NK-92 treated with Interleukin-12 subunit alpha and Interleukin-12 subunit beta, amount 100 ng/mL, for 24 hours (cell line): ENCODE data around the gene LDLRAD4.

Experiments used
- DNase-seq: peaks from one replicate; lab custom pipeline; 2025; lab: John Stamatoyannopoulos, UW

The LDLRAD4 gene

DNA sequence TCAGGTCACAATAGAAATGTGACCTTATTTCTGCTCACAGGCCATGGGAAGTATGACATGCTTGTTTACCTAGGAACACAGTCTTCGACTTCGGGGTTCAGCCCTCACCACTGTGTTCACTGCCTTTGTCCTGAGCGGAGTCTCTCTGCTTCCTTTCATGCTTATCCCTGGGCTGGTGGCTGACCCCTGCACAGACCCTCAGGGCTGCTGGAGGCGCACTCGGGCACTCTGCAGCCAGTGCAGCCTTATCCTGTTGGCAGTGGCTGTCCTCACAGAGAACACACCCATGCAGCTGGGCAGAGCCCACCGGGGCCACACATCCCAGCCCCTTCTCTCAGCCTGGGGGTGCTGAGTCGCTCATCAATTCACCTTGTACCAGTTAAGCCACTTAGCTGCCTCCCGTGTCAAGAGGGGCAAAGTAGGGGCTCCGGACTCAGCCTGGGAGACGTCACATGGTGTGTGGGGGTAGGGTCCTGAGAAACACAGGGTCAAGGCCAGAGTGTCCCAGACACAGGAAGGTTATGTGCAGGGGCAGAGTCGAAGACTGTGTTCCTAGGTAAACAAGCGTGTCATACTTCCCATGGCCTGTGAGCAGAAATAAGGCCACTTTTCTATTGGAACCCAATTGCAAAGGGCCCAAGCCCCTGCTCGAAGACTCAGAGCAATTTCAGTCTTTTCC, 400.3 kb downstream of the LDLRAD4 start:
- DNase-seq: no peak

DNA sequence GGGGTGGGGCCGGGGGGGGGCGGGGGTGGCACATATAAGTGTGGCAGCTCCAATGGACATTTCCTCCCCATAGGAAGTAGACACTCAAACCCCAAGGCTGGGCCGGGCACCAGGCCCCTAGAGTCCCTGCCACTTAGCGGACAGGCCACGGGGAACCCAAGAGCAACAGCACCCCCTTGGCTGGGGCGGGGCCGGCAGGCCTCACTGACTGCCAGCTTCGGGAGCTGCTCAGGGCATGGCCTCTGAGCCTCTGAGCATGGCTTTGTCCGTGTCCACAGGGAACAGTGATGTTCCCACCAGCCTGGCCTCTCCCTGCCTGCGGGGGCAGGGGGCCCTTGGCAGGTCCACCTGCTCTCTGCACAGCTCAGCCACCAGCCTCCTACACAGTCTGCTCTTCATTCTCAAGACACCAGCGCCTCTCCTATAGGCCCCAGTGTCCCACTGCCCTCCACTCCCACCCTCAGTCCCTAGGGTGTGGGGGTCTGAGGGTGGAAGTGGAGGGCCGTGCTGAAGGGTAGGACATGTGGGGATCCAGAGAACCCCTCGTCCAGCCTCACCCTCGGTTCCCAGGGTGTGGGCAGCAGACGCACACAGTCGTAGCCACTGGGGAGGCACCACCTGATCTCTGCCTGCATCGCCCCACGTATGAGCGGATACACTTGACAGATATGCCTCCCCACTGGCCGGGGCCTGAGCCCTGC, 401.1 kb downstream of the LDLRAD4 start:
- no peak for DNase-seq

DNA sequence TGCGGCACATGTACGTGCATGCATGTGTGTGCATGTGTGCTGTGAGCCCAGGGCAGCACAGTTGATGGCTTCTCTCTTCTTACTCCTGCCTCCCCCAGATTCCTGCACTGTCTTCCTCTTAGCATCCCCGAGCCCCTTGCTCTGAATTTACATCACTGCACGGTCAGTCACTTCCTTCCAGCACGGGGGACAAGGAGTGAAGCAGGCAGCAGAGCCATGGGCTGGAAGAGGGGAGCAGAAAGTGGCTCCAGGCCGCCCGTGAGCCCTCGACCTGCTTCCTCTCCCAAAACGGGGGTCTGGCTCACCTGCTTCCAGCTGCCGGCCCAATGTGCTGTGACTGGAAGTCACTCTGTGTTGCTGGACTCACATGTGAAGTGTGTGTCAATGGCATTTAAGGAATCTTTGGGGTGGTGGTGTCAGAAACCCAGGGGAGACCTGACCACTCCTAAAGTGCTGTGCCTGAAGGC, 401.7 kb downstream of the LDLRAD4 start:
- DNase-seq: no peak

DNA sequence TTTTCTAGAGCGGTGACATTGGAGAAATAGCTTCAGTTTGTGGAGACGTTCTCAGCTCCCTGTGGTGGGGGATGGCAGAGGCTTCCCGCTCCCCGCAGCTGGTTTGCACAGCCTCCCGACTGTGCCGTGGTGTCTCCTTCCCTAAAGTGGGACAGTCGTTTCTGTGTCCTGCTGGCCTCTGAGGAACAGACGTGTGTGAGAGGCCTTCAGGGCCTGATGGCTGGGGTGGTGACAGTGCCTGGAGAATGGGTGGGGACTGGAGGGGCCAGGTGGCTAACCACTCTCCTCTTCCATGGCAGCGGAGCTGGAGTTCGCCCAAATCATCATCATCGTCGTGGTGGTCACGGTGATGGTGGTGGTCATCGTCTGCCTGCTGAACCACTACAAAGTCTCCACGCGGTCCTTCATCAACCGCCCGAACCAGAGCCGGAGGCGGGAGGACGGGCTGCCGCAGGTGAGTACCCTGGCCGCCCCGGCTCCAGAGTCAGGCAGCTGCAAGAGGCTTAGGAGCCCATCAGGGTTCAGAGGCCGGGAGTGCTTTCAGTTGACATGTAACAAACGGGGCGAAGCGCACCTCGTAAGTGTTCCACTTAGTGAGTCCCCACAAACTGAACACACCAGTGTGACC, 402.4 kb downstream of the LDLRAD4 start:
- DNase-seq: no peak

GRCh38 chr18:13621446-13621849, 402.9 kb downstream of the LDLRAD4 start:
- DNase-seq: no peak

DNA sequence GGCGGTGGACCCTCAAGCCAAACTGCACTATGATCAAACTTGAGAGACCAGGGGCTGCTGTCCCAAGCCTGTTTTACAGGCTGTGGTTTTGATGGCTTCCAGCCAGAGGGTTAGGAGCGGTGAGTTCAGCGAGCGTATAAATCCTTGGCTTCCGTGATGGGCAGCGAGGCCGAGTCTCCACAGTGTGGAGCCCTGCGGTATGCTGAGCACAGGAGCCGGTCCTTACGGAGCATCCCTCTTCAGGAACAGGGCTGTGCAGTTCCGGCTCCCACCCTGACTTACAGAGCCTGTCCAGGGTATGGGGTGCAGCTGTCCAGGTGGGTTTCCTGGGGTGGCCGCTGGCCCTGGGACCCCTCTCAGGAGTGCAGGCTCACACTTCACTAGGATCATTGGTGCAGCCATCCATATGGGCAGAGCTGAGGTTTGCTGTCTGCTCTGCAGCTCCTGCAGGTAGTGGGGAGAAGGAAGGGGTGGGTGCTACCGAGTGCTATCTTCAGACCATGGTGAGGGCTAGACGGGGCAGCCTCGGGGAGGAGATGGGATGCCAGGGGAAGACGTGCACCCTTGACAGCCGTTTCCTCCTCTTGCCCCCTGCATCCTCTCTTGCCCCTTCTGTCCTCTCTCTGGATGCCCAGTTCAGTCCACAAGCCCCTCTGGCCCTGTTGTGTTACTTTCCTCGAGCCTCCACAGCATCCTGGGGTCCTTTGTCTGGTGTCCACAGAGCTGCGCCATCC, 403.5 kb downstream of the LDLRAD4 start:
- no peak for DNase-seq

DNA sequence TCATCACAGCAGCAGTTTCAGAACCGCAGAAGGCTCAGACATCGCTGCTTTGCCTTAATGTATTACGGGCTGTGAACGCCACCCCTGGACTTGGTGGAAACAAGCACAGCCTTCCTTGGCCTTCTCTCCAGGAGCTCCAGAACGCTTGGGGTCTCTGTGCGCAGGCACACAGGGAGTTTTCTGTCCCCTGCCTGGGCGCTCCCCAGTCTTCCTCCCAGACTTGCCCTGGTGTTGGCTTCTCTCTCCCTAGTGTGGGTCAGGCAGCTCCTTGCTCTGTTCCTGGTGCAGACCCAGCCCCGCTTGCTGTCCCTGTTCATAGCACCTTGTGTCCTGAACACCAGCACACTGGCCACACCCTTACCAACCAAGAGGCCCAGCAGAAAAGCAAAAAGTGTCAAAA, 404.2 kb downstream of the LDLRAD4 start:
- DNase-seq: no peak

- no peak for DNase-seq
Measured at GRCh38 chr18:13623348-13623747, 404.8 kb downstream of the LDLRAD4 start.

DNA sequence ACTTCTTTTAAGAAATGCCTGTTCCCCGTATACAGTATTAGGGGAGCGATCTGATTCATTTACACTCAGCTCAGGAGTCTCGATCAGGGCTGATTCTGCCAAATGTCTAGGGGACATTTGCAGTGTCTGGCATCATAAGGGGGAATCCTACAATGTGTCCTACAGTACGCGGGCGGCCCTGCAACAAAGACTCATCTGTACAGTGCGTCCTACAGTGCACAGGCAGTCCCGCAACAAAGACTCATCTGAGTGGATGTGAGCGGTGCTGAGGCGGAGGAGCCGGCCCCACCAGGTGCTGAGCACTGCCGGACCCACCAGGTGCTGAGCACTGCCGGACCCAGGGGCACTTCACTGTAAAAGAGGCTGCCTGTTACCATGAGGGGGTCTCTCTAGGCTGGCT, 405.3 kb downstream of the LDLRAD4 start:
- DNase-seq: no peak

GRCh38 chr18:13624563-13625237, 406.1 kb downstream of the LDLRAD4 start:
- no peak for DNase-seq

GRCh38 chr18:13625355-13625754, 406.8 kb downstream of the LDLRAD4 start:
- DNase-seq: no peak

- no peak for DNase-seq
Measured at GRCh38 chr18:13625843-13626543, 407.4 kb downstream of the LDLRAD4 start.

- DNase-seq: no peak
Measured at GRCh38 chr18:13626544-13626908, 408.0 kb downstream of the LDLRAD4 start.

DNA sequence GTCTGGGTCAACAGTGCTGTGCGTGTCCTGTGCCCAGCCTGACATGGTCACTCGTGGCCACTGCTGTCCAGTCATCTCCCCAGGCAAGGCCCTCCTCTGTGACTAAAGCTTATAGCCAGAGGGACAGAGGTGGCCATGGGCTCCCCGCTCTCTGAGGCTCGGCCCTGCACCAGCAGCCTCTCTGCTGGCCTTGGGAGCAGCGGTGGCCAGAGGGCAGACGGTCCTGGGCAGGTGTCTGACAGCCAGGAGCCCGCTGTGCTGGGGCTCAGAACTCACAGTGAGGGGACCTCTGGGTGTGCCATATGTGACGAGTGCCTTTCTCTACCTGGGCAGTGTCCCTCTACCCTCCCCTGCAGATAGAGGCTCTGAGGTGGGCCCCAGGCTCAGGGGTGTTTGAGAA, 409.1 kb downstream of the LDLRAD4 start:
- no peak for DNase-seq

DNA sequence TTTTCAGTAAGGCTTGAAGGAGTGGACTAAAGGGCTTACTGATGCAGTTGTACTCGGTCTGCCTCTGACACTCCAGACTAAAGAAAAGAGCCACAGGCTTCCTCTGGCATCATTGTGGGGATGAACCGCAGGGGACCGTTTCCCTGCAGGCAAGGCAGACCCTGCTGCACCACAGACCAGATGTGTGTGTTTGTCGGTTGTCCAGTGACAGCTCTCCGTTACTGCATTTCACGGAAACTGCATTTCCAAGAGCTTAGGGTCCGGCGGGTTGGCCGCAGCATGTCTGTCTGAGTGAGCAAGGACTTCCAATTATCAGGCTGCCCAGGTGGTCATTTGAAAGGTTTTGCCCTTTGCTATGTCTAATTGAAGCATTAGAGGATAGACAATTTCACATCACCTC, 409.7 kb downstream of the LDLRAD4 start:
- no peak for DNase-seq

DNA sequence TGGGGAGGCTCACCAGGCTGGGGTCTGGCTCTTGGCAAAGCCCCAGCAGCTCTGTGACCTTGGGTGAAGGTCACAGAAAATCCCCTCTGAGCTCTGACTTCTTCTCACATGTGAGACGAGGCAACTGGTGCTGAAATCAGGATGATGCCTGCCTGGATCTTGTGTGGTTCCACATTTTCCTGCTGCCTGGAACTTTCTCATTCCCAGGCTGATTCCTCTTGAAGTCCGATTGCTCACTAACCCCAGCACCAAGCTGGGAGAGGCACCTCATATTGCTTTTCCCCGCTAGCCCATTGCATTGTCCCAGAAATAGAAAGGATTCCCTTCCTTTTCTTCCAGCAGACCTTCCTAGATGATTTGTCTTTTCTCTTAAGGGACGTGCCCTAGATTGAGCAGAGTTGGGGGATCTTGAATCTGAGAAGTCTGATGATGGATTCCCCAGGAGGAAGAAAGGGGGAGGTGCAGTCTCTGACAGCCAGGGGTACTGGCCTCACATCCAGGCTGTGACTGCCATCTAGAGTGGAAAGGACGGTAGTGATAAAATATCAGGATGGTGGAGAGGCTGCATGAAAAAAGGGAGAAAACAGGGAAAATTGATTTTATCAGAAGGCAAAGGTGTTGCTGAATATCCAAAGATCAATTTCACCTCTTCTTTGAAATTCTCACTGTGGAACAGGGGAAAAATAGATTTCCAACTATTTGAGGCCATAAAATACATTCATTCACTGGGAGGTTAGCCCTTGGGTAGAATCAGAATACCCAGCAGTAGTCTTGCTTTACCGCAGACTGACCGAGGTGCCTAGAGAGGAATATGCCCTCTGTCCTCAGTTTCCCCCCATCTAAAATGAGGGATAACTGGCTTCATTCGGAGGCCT, 411.5 kb downstream of the LDLRAD4 start:
- no peak for DNase-seq

GRCh38 chr18:13630716-13631268, 412.2 kb downstream of the LDLRAD4 start:
- DNase-seq: no peak

GRCh38 chr18:13633700-13634099, 415.1 kb downstream of the LDLRAD4 start:
- no peak for DNase-seq

- no peak for DNase-seq
Measured at GRCh38 chr18:13635046-13635445, 416.5 kb downstream of the LDLRAD4 start.
